H1 (cell line): Measurements from ENCODE around the gene KLRD1. TPM values are rescaled to one million over a fixed set of nuclear protein-coding genes. Genes with fewer than 3 reads are reported as not detected.

ENCODE experiments used
- CTCF ChIA-PET: fragments of 300-600 bp; sonication (Branson Sonifier 250); formaldehyde crosslinking; loops from one replicate; lab custom pipeline; 2021; ENCODE audit not compliant: partially characterized antibody; lab: Charles Lee
- POLR2A ChIA-PET: fragments of 300-600 bp; sonication (Branson Sonifier 250); formaldehyde crosslinking; loops from one replicate; lab custom pipeline; 2021; ENCODE audit warnings: inconsistent platforms; ENCODE audit not compliant: partially characterized antibody; lab: Charles Lee
- DNase-seq, 2 experiments: peaks; one replicate each; pipeline versions ENCODE4 v3.0.0 to v3.0.0-alpha.2; 2010 to 2022; ENCODE audit warnings: low spot score in 2 of 2, low read depth in 1 of 2, mixed read lengths in 1 of 2
- FAIRE-seq: peaks from 2 replicates; lab custom pipeline; 2011; peaks lifted over from hg19 to GRCh38; lab: Jason Lieb, UNC
- H2AFZ ChIP-seq: 2 replicates; pipeline ENCODE4 v1.8.1; 2012; ENCODE audit warnings: low read length, inconsistent platforms
- H2AK5ac ChIP-seq: 2 replicates; pipeline ENCODE4 v1.6.1; 2013; ENCODE audit warnings: low read depth, low read length
- H2BK120ac ChIP-seq: replicated peaks from 2 replicates; pipeline ENCODE3; 2013; ENCODE audit warnings: low read depth, low read length, inconsistent platforms
- H2BK12ac ChIP-seq: 2 replicates; pipeline ENCODE4 v1.6.1; 2013; ENCODE audit warnings: low read depth, low read length
- H2BK15ac ChIP-seq: 2 replicates; pipeline ENCODE4 v1.6.1; 2013; ENCODE audit warnings: low read length
- H2BK20ac ChIP-seq: 2 replicates; pipeline ENCODE4 v1.6.1; 2013; ENCODE audit warnings: low read length
- H2BK5ac ChIP-seq: 2 replicates; pipeline ENCODE4 v1.6.1; 2013; ENCODE audit warnings: low read depth, low read length
- H3K14ac ChIP-seq: 2 replicates; pipeline ENCODE4 v1.6.1; 2013; ENCODE audit warnings: inconsistent platforms; ENCODE audit not compliant: insufficient read length
- H3K18ac ChIP-seq: 2 replicates; pipeline ENCODE4 v1.6.1; 2013; ENCODE audit warnings: low read length; ENCODE audit errors: extremely low read depth
- H3K23ac ChIP-seq: 2 replicates; pipeline ENCODE4 v1.6.1; 2013; ENCODE audit warnings: inconsistent platforms; ENCODE audit not compliant: insufficient read length
- H3K23me2 ChIP-seq: 2 replicates; pipeline ENCODE4 v1.6.1; 2013; ENCODE audit warnings: low read depth, low read length
- H3K27ac ChIP-seq: 2 replicates; pipeline ENCODE4 v1.6.1; 2011; ENCODE audit warnings: low read depth, low read length, inconsistent platforms
- H3K27me3 ChIP-seq, 4 experiments: replicated peaks in 1 of 4; 1 replicate in 1 of 4; 2 replicates in 3 of 4; pipeline versions ENCODE4 v1.6.1 to v1.8.1; 2011 to 2013; ENCODE audit warnings: low read length in 3 of 4, mild to moderate bottlenecking in 3 of 4, inconsistent platforms in 2 of 4, mixed read lengths in 2 of 4, moderate library complexity in 1 of 4; ENCODE audit not compliant: control insufficient read depth in 3 of 4, insufficient read depth in 3 of 4; ENCODE audit errors: extremely low read depth in 1 of 4
- H3K36me3 ChIP-seq, 4 experiments: 2 replicates each; pipeline versions ENCODE4 v1.6.1 to v1.8.1; 2011 to 2013; ENCODE audit warnings: mild to moderate bottlenecking in 4 of 4, low read length in 3 of 4, moderate library complexity in 2 of 4, control low read depth in 1 of 4, inconsistent platforms in 1 of 4; ENCODE audit not compliant: insufficient read depth in 4 of 4, control insufficient read depth in 2 of 4
- H3K4ac ChIP-seq: replicated peaks from 2 replicates; pipeline ENCODE3; 2013; ENCODE audit warnings: low read length, low read depth, mixed read lengths, inconsistent platforms; ENCODE audit not compliant: insufficient read length
- H3K4me1 ChIP-seq, 4 experiments: replicated peaks in 1 of 4; 1 replicate in 1 of 4; 2 replicates in 3 of 4; pipeline versions ENCODE4 v1.6.1 to v1.8.1; 2011 to 2013; ENCODE audit warnings: low read length in 3 of 4, inconsistent platforms in 2 of 4, mixed read lengths in 1 of 4; ENCODE audit not compliant: insufficient read depth in 4 of 4, control insufficient read depth in 3 of 4
- H3K4me2 ChIP-seq, 2 experiments: 2 replicates each; pipeline versions ENCODE4 v1.6.1 to v1.8.1; 2011 to 2013; ENCODE audit warnings: low read depth in 2 of 2, low read length in 2 of 2, control low read depth in 1 of 2, inconsistent platforms in 1 of 2, mild to moderate bottlenecking in 1 of 2; ENCODE audit not compliant: insufficient read depth in 1 of 2
- H3K4me3 ChIP-seq, 4 experiments: fragments of 200-600, 300-600 bp in 1 of 4; sonication (generic), shearing (Covaris generic), sonication (Bioruptor Twin) in 1 of 4; 2 replicates each; pipeline versions ENCODE4 v1.5.1 to v1.8.1; 2011 to 2016; ENCODE audit warnings: low read length in 4 of 4, low read depth in 3 of 4, control low read depth in 2 of 4, inconsistent platforms in 2 of 4, mild to moderate bottlenecking in 2 of 4, mixed read lengths in 1 of 4, moderate library complexity in 1 of 4; ENCODE audit not compliant: insufficient read depth in 2 of 4; ENCODE audit errors: extremely low read depth in 1 of 4
- H3K56ac ChIP-seq: replicated peaks from 2 replicates; pipeline ENCODE3; 2013; ENCODE audit warnings: low read depth, mild to moderate bottlenecking, mixed read lengths, low read length, inconsistent platforms; ENCODE audit not compliant: insufficient read length
- H3K79me1 ChIP-seq: 2 replicates; pipeline ENCODE4 v1.6.1; 2013; ENCODE audit warnings: low read depth, low read length, control low read depth
- H3K79me2 ChIP-seq, 2 experiments: 2 replicates each; pipeline versions ENCODE4 v1.6.1 to v1.8.1; 2012 to 2013; ENCODE audit warnings: low read length in 2 of 2, mild to moderate bottlenecking in 2 of 2, inconsistent platforms in 1 of 2; ENCODE audit not compliant: insufficient read depth in 2 of 2, control insufficient read depth in 1 of 2
- H3K9ac ChIP-seq, 4 experiments: replicated peaks in 1 of 4; 1 replicate in 1 of 4; 2 replicates in 3 of 4; pipeline versions ENCODE4 v1.6.1 to v1.8.1; 2011 to 2013; ENCODE audit warnings: low read depth in 3 of 4, low read length in 3 of 4, control low read depth in 2 of 4, mild to moderate bottlenecking in 2 of 4, moderate library complexity in 2 of 4, inconsistent platforms in 1 of 4; ENCODE audit errors: extremely low read depth in 1 of 4
- H3K9me3 ChIP-seq, 2 experiments: 2 replicates each; pipeline versions ENCODE4 v1.6.1 to v1.8.1; 2012 to 2013; ENCODE audit warnings: mild to moderate bottlenecking in 2 of 2, moderate library complexity in 2 of 2, control low read depth in 1 of 2, inconsistent platforms in 1 of 2, low read depth in 1 of 2, low read length in 1 of 2, mixed read lengths in 1 of 2; ENCODE audit not compliant: insufficient read depth in 2 of 2
- H4K20me1 ChIP-seq, 2 experiments: replicated peaks in 1 of 2; 2 replicates each; pipeline versions ENCODE3 to v1.8.1; 2011 to 2013; ENCODE audit warnings: inconsistent platforms in 2 of 2, low read length in 2 of 2, mild to moderate bottlenecking in 1 of 2; ENCODE audit not compliant: insufficient read depth in 2 of 2, control insufficient read depth in 1 of 2
- H4K5ac ChIP-seq: 2 replicates; pipeline ENCODE4 v1.6.1; 2013; ENCODE audit warnings: low read length, low read depth, mixed read lengths, inconsistent platforms; ENCODE audit not compliant: insufficient read length
- H4K8ac ChIP-seq: 2 replicates; pipeline ENCODE4 v1.8.0; 2013; ENCODE audit warnings: mild to moderate bottlenecking, moderate library complexity, low read length, inconsistent platforms; ENCODE audit not compliant: insufficient read depth; ENCODE audit errors: extremely low read depth
- H4K91ac ChIP-seq: replicated peaks from 2 replicates; pipeline ENCODE3; 2013; ENCODE audit warnings: low read length, mixed read lengths, inconsistent platforms; ENCODE audit not compliant: insufficient read length
- CHD2 ChIP-seq: IDR thresholded peaks from 2 replicates; pipeline ENCODE4 v1.6.1; 2012; ENCODE audit warnings: low read length, improper control_type of control experiment
- CTBP2 ChIP-seq: IDR thresholded peaks from 2 replicates; pipeline ENCODE4 v1.7.0; 2011; ENCODE audit warnings: borderline replicate concordance, mild to moderate bottlenecking, moderate library complexity, mixed read lengths, low read length; ENCODE audit not compliant: insufficient read depth, insufficient read length
- EP300 ChIP-seq, 2 experiments: IDR thresholded peaks; 1 replicate in 1 of 2; 2 replicates in 1 of 2; pipeline ENCODE4 v1.6.1; 2011 to 2012; ENCODE audit warnings: low read depth in 2 of 2, low read length in 2 of 2, mild to moderate bottlenecking in 2 of 2, borderline replicate concordance in 1 of 2, inconsistent platforms in 1 of 2, moderate library complexity in 1 of 2
- HDAC6 ChIP-seq: IDR thresholded peaks from one replicate; pipeline ENCODE4 v1.7.1; 2012; ENCODE audit warnings: low read depth, mild to moderate bottlenecking, inconsistent platforms, low read length, moderate library complexity
- SAP30 ChIP-seq: fragments of 300-600 bp; sonication (generic); IDR thresholded peaks from 2 replicates; pipeline ENCODE4 v1.7.1; 2012; ENCODE audit warnings: low read length, moderate library complexity, mild to moderate bottlenecking, inconsistent platforms; ENCODE audit not compliant: insufficient read depth, insufficient replicate concordance
- SP4 ChIP-seq: IDR thresholded peaks from 2 replicates; pipeline ENCODE4 v1.6.1; 2012; ENCODE audit warnings: low read length, inconsistent platforms
- TAF7 ChIP-seq: optimal IDR thresholded peaks from 2 replicates; pipeline ENCODE3; 2011; ENCODE audit warnings: low read depth, mild to moderate bottlenecking, inconsistent platforms, low read length, moderate library complexity, borderline replicate concordance
- TCF12 ChIP-seq: IDR thresholded peaks from 2 replicates; pipeline ENCODE4 v1.6.1; 2011; ENCODE audit warnings: low read depth, mild to moderate bottlenecking, low read length
- TEAD4 ChIP-seq: IDR thresholded peaks from 2 replicates; pipeline ENCODE4 v1.6.1; 2012; ENCODE audit warnings: low read depth, low read length, inconsistent platforms, mixed read lengths
- WGBS, 2 experiments: shearing (Covaris generic) in 1 of 2; methylation state at CpG; one replicate each; pipeline versions ENCODE4 v1.1.6 to v1.1.7; 2013 to 2015; ENCODE audit warnings: low lambda C conversion rate in 2 of 2, mixed read lengths in 2 of 2, inconsistent platforms in 1 of 2, low coverage in 1 of 2, missing lambda C conversion rate in 1 of 2; ENCODE audit not compliant: insufficient replicate concordance in 2 of 2, insufficient coverage in 1 of 2, insufficient read length in 1 of 2; ENCODE audit errors: extremely low coverage in 1 of 2, missing lambda C conversion rate in 1 of 2; 5-methylcytosine and 5-hydroxymethylcytosine counted together
- polyA plus RNA-seq, 7 experiments: library from polyadenylated mRNA; depleted of rRNA in 3 of 7; stranded (reverse) in 5 of 7; unstranded in 2 of 7; fragments of >200 nt in 5 of 7; fragments of 200-250 nt in 2 of 7; gene quantifications; 1 replicate in 5 of 7; 2 replicates in 1 of 7; 4 replicates in 1 of 7; pipeline versions ENCODE4 v1.2.1 to v1.2.3, GENCODE V29; 2011 to 2013; ENCODE audit warnings: missing spikeins in 2 of 7, mixed read lengths in 2 of 7
- total RNA-seq: library from RNA; stranded (reverse); fragmentation: NEBNext Ultra II Directional; extraction: Animal tissue kit (Norgen Biotek cat#: 25700); gene quantifications from 2 replicates; pipeline ENCODE4 v1.2.1, GENCODE V29; 2021

KLRD1 gene
- total and polyA plus RNA-seq, 2 of the 8 experiments (the other 6 are each of a cell fraction or from before 2014, with no cell fraction given) = under 0.01 to 0.06 TPM

DNA sequence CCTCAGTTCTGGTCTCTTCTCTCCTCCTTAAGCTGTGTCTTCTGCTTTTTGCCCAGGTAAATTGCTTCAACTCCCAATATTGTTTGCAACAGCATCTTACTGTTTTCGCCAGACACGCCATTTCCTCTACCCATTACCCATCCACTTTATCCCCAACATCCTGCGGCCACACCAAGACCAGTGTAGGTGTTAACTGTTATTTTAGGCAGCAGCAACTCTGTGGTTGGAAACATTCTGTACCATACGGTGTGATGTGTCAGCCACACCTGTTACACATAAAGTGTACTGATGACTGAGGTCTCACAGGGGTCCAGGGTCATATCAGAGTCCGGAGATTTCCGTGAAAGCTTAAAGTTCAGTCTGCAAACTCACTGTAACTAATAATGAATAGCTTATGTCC lies 21.8 kb upstream of the KLRD1 start:
- no peak overlapping the region for H3K4me2 ChIP-seq
- CTCF ChIA-PET = no interaction called here

More for the DNA sequence above, 21.8 kb upstream of the KLRD1 start:
- no peaks in the 10 kb centered on the region for H3K79me2 ChIP-seq
- H3K56ac ChIP-seq = no peak overlapping the region
- no peak overlapping the region for H2BK20ac ChIP-seq
- H3K14ac ChIP-seq = no peak overlapping the region
- no peak overlapping the region for H3K9ac ChIP-seq
- H2BK120ac ChIP-seq = no peak overlapping the region
- no peaks in the 10 kb centered on the region for H4K20me1 ChIP-seq
- TF ChIP-seq TAF7 (no peak), SAP30 (no peak), SP4 (no peak), CTBP2 (no peak), EP300 (IDR thresholded peaks at IDR 0.05; ENCODE audit: borderline replicate concordance in 1 of 2, low read depth in 2 of 2, low read length in 2 of 2) (no peak), TEAD4 (no peak), TCF12 (no peak), CHD2 (no peak), HDAC6 (no peak)
- no peak overlapping the region for H2AFZ ChIP-seq
- no peaks in the 10 kb centered on the region for H3K79me1 ChIP-seq
- no peaks in the 10 kb centered on the region for H3K9me3 ChIP-seq
- no peak overlapping the region for H3K18ac ChIP-seq
- no peak overlapping the region for H4K5ac ChIP-seq
- no peak overlapping the region for H3K23ac ChIP-seq
- no peaks in the 10 kb centered on the region for H3K4me1 ChIP-seq
- DNase-seq (no peak), FAIRE-seq (no peak)
- no peak overlapping the region for H3K27ac ChIP-seq
- H2BK5ac ChIP-seq = no peak overlapping the region
- 80% methylated on average over 6 of the region's 6 CpGs; no CpG with 5 or more reads in 1 of the 2 experiments for WGBS, 2 experiments
- H2AK5ac ChIP-seq = no peak overlapping the region
- H3K4ac ChIP-seq = no peak overlapping the region
- H2BK12ac ChIP-seq = no peak overlapping the region
- H4K91ac ChIP-seq = no peak overlapping the region
- H3K27me3 ChIP-seq = no peaks in the 10 kb centered on the region
- no peak overlapping the region for H2BK15ac ChIP-seq
- H3K23me2 ChIP-seq = no peaks in the 10 kb centered on the region
- H3K4me3 ChIP-seq = no peak overlapping the region
- no peak overlapping the region for H4K8ac ChIP-seq
- POLR2A ChIA-PET = no interaction called here
- H3K36me3 ChIP-seq = no peaks in the 10 kb centered on the region
